Nephron progenitor cell (in vitro differentiated cells): ENCODE results near the gene PTPRR.

Experiments used
- DNase-seq: peaks from one replicate; pipeline ENCODE4 v3.0.0; 2021
- H3K27ac Mint-ChIP-seq: 2 replicates; pipeline ENCODE4 v1.8.0; 2021; ENCODE audit warnings: mild to moderate bottlenecking, moderate library complexity, mixed read lengths
- H3K27me3 Mint-ChIP-seq: 2 replicates; pipeline ENCODE4 v1.8.0; 2021; ENCODE audit warnings: mild to moderate bottlenecking, low read depth, mixed read lengths; ENCODE audit not compliant: poor library complexity
- H3K36me3 Mint-ChIP-seq: 2 replicates; pipeline ENCODE4 v1.8.0; 2021; ENCODE audit warnings: low read depth, mixed read lengths
- H3K4me1 Mint-ChIP-seq: 2 replicates; pipeline ENCODE4 v1.8.0; 2021; ENCODE audit warnings: mixed read lengths
- H3K4me3 Mint-ChIP-seq: 2 replicates; pipeline ENCODE4 v1.8.0; 2021; ENCODE audit warnings: mild to moderate bottlenecking, moderate library complexity, mixed read lengths
- H3K9me3 Mint-ChIP-seq: 2 replicates; pipeline ENCODE4 v1.8.0; 2021; ENCODE audit warnings: mild to moderate bottlenecking, moderate library complexity, mixed read lengths
- CTCF ChIP-seq: fragments of 200-600 bp; sonication (generic); IDR thresholded peaks from 2 replicates; pipeline ENCODE4 v1.5.0; 2021; ENCODE audit warnings: antibody characterized with exemption

PTPRR gene

GRCh38 chr12:70646850-70647249 lies 273.7 kb downstream of the PTPRR start:
- Mint-ChIP-seq H3K36me3 (no peaks in the 10 kb centered on the region), H3K4me1 (no peaks in the 10 kb centered on the region), H3K4me3 (no peak overlapping the region), H3K27me3 (peaks cover 7% of the 10 kb centered on the region), H3K9me3 (no peaks in the 10 kb centered on the region), H3K27ac (no peak overlapping the region)
- DNase-seq: no peak
- TF ChIP-seq CTCF: no peak

- DNase-seq: no peak
Observed at GRCh38 chr12:70645494-70646317, 274.8 kb downstream of the PTPRR start.

GRCh38 chr12:70644861-70645260 lies 275.7 kb downstream of the PTPRR start:
- H3K36me3 Mint-ChIP-seq: no peaks in the 10 kb centered on the region
- H3K27me3 Mint-ChIP-seq: peaks cover 10% of the 10 kb centered on the region
- DNase-seq: no peak
- H3K4me3 Mint-ChIP-seq: no peak overlapping the region
- H3K9me3 Mint-ChIP-seq: no peaks in the 10 kb centered on the region
- no peaks in the 10 kb centered on the region for H3K4me1 Mint-ChIP-seq
- TF ChIP-seq CTCF: no peak
- H3K27ac Mint-ChIP-seq: no peak overlapping the region

More at GRCh38 chr12:70645494-70646317, 274.8 kb downstream of the PTPRR start:
- Mint-ChIP-seq H3K36me3 (no peaks in the 10 kb centered on the region), H3K9me3 (no peaks in the 10 kb centered on the region), H3K4me3 (no peak overlapping the region), H3K27ac (no peak overlapping the region), H3K27me3 (peaks cover 10% of the 10 kb centered on the region), H3K4me1 (no peaks in the 10 kb centered on the region)
- TF ChIP-seq CTCF: no peak

GRCh38 chr12:70643939-70644338 lies 276.6 kb downstream of the PTPRR start:
- Mint-ChIP-seq H3K4me1 (no peaks in the 10 kb centered on the region), H3K27ac (no peak overlapping the region), H3K9me3 (no peaks in the 10 kb centered on the region), H3K27me3 (peaks cover 10% of the 10 kb centered on the region), H3K4me3 (no peak overlapping the region), H3K36me3 (no peaks in the 10 kb centered on the region)
- no peak for DNase-seq
- TF ChIP-seq CTCF: no peak

GRCh38 chr12:70641691-70642090 lies 278.8 kb downstream of the PTPRR start:
- no peak overlapping the region for H3K4me3 Mint-ChIP-seq
- no peak for DNase-seq
- H3K27ac Mint-ChIP-seq: no peak overlapping the region
- TF ChIP-seq CTCF: no peak
- no peaks in the 10 kb centered on the region for H3K9me3 Mint-ChIP-seq
- H3K36me3 Mint-ChIP-seq: no peaks in the 10 kb centered on the region
- H3K27me3 Mint-ChIP-seq: peaks cover 19% of the 10 kb centered on the region
- no peaks in the 10 kb centered on the region for H3K4me1 Mint-ChIP-seq

- Mint-ChIP-seq H3K4me3 (no peak overlapping the region), H3K4me1 (no peaks in the 10 kb centered on the region), H3K9me3 (no peaks in the 10 kb centered on the region), H3K27ac (no peak overlapping the region), H3K27me3 (peaks cover 19% of the 10 kb centered on the region), H3K36me3 (no peaks in the 10 kb centered on the region)
- TF ChIP-seq CTCF: no peak
- no peak for DNase-seq
Observed at GRCh38 chr12:70640901-70641300, 279.6 kb downstream of the PTPRR start.
